ENCODE data around the gene CDH4. TPM values are rescaled to one million over a fixed set of nuclear protein-coding genes. Genes with fewer than 3 reads are reported as not detected.

The CDH4 gene
- total and polyA plus RNA-seq, 2 of the 8 experiments (the other 6 are each of a cell fraction or from before 2014, with no cell fraction given): 4.3 to 7.9 TPM

GRCh38 chr20:61951695-61952533 lies 699.9 kb downstream of the CDH4 start (continued):
- TF ChIP-seq CREB1 (IDR thresholded peaks at IDR 0.05) (peak; percentile 48; the same call in 1 of the 2 replicates), CBX5 (IDR thresholded peaks at IDR 0.05; ENCODE audit: low read depth, low read length) (no peak), CHD2 (IDR thresholded peaks at IDR 0.05; ENCODE audit: low read length) (no peak), POLR2A (IDR thresholded peaks at IDR 0.05; ENCODE audit: control extremely low read depth in 1 of 2, low read depth in 2 of 2, low read length in 2 of 2) (no peak), SP2 (IDR thresholded peaks at IDR 0.05; ENCODE audit: low read length) (no peak), CTBP2 (IDR thresholded peaks at IDR 0.05; ENCODE audit: borderline replicate concordance, insufficient read depth, insufficient read length, low read length) (no peak), POLR2AphosphoS5 (IDR thresholded peaks at IDR 0.05; ENCODE audit: low read depth, low read length) (no peak), SUZ12 (IDR thresholded peaks at IDR 0.05; ENCODE audit: low read length) (no peak), FOSL1 (IDR thresholded peaks at IDR 0.05; ENCODE audit: insufficient read depth, low read depth, low read length) (no peak), ATF3 (IDR thresholded peaks at IDR 0.05; ENCODE audit: insufficient read depth, low read depth, low read length) (no peak), EZH2 (IDR thresholded peaks at IDR 0.05; ENCODE audit: low read depth, low read length, severe bottlenecking) (no peak), EP300 (IDR thresholded peaks at IDR 0.05; ENCODE audit: borderline replicate concordance in 1 of 2, low read depth in 2 of 2, low read length in 2 of 2) (peak in 1 of 2 experiments; percentile 6; a peak in 1 of 3 replicates), SAP30 (IDR thresholded peaks at IDR 0.05; ENCODE audit: insufficient read depth, insufficient replicate concordance, low read length) (peak; percentile 91), RBBP5 (IDR thresholded peaks at IDR 0.05; ENCODE audit: borderline replicate concordance, low read depth, low read length) (no peak), KDM4A (IDR thresholded peaks at IDR 0.05; ENCODE audit: low read depth, low read length, severe bottlenecking) (no peak), HDAC2 (IDR thresholded peaks at IDR 0.05; ENCODE audit: borderline replicate concordance in 1 of 2, low read depth in 2 of 2, low read length in 2 of 2) (peak; percentile 82 to 89; a peak in 2 of 4 replicates)

Measured in H1 (cell line).